Neural progenitor cell (in vitro differentiated cells): ENCODE measurements around the gene NDUFA6. TPM values are rescaled to one million over a fixed set of nuclear protein-coding genes. Genes with fewer than 3 reads are reported as not detected.

Source experiments
- DNase-seq: peaks from one replicate; pipeline ENCODE4 v3.0.0-alpha.2; 2016; ENCODE audit warnings: low spot score
- H2AFZ ChIP-seq: fragments of 200-600 bp; sonication (generic); replicated peaks from 2 replicates; pipeline ENCODE4 v1.6.1; 2016; ENCODE audit warnings: antibody characterized with exemption
- H3F3A ChIP-seq: fragments of 200-600 bp; sonication (generic); 2 replicates; pipeline ENCODE4 v1.6.1; 2016; ENCODE audit warnings: antibody characterized with exemption, low read depth
- H3K27ac ChIP-seq: fragments of 200-600 bp; sonication (generic); 2 replicates; pipeline ENCODE4 v1.5.1; 2016; ENCODE audit warnings: mild to moderate bottlenecking
- H3K27me3 ChIP-seq: fragments of 200-600 bp; sonication (generic); 2 replicates; pipeline ENCODE4 v1.6.1; 2016; ENCODE audit warnings: mild to moderate bottlenecking, moderate library complexity
- H3K36me3 ChIP-seq: fragments of 200-600 bp; sonication (generic); 2 replicates; pipeline ENCODE4 v1.5.1; 2016
- H3K4me1 ChIP-seq: fragments of 200-600 bp; sonication (generic); 2 replicates; pipeline ENCODE4 v1.6.1; 2016; ENCODE audit warnings: mixed run types
- H3K4me2 ChIP-seq: fragments of 200-600 bp; sonication (generic); 2 replicates; pipeline ENCODE4 v1.6.1; 2016
- H3K4me3 ChIP-seq: fragments of 200-600 bp; sonication (generic); 2 replicates; pipeline ENCODE4 v1.5.1; 2016
- H3K79me2 ChIP-seq: fragments of 200-600 bp; sonication (generic); 2 replicates; pipeline ENCODE4 v1.6.1; 2016; ENCODE audit warnings: low read depth
- H3K9ac ChIP-seq: fragments of 200-600 bp; sonication (generic); 2 replicates; pipeline ENCODE4 v1.6.1; 2016
- H3K9me3 ChIP-seq: fragments of 200-600 bp; sonication (generic); 2 replicates; pipeline ENCODE4 v1.5.1; 2016; ENCODE audit warnings: low read depth
- H4K20me1 ChIP-seq: fragments of 200-600 bp; sonication (generic); 2 replicates; pipeline ENCODE4 v1.6.1; 2016; ENCODE audit warnings: low read depth
- H3K27ac Mint-ChIP-seq: 3 replicates; pipeline ENCODE4 v1.8.0; 2021; ENCODE audit warnings: mixed read lengths
- H3K27me3 Mint-ChIP-seq: 2 replicates; pipeline ENCODE4 v1.8.0; 2022; ENCODE audit warnings: low read depth, mild to moderate bottlenecking, inconsistent platforms, moderate library complexity, mixed read lengths; ENCODE audit not compliant: insufficient read depth
- H3K36me3 Mint-ChIP-seq: 3 replicates; pipeline ENCODE4 v1.8.0; 2021; ENCODE audit warnings: mixed read lengths
- H3K4me1 Mint-ChIP-seq: 3 replicates; pipeline ENCODE4 v1.8.0; 2021; ENCODE audit warnings: mixed read lengths
- H3K4me3 Mint-ChIP-seq: 3 replicates; pipeline ENCODE4 v1.8.0; 2021; ENCODE audit warnings: mild to moderate bottlenecking, moderate library complexity, mixed read lengths
- H3K9me3 Mint-ChIP-seq: 3 replicates; pipeline ENCODE4 v1.8.0; 2020; ENCODE audit warnings: mixed read lengths
- CTCF ChIP-seq: fragments of 200-600 bp; sonication (generic); IDR thresholded peaks from 2 replicates; pipeline ENCODE4 v1.5.1; 2017; ENCODE audit warnings: antibody characterized with exemption, mild to moderate bottlenecking
- EZH2 ChIP-seq: fragments of 200-600 bp; sonication (generic); IDR thresholded peaks from 2 replicates; pipeline ENCODE4 v1.6.1; 2017; ENCODE audit warnings: antibody characterized with exemption, mild to moderate bottlenecking, moderate library complexity
- EZH2phosphoT487 ChIP-seq: fragments of 200-600 bp; sonication (generic); IDR thresholded peaks from 2 replicates; pipeline ENCODE4 v1.6.1; 2017; ENCODE audit warnings: antibody characterized with exemption
- total RNA-seq: library from RNA; depleted of rRNA; stranded (reverse); fragments of >200 nt; gene quantifications from 2 replicates; pipeline ENCODE4 v1.2.3, GENCODE V29; 2015; ENCODE audit warnings: low replicate concordance

NDUFA6 gene
- total RNA-seq, 1 donor from 2014 or later = 132 TPM

GRCh38 chr22:42074846-42075676 is 15.5 kb downstream of the NDUFA6 start:
- H3K9me3 Mint-ChIP-seq = peaks cover 3% of the 10 kb centered on the region
- H3K4me3 ChIP-seq = no peak overlapping the region
- no peaks in the 10 kb centered on the region for H3K36me3 Mint-ChIP-seq
- H3K27ac Mint-ChIP-seq = peak overlapping the region; percentile 30
- peaks cover 14% of the 10 kb centered on the region for H3K27me3 ChIP-seq
- DNase-seq = no peak
- no peaks in the 10 kb centered on the region for H3K9me3 ChIP-seq
- TF ChIP-seq EZH2phosphoT487 = no peak
- no peak for TF ChIP-seq CTCF
- TF ChIP-seq EZH2 = no peak
- H3K27me3 Mint-ChIP-seq = peaks cover 15% of the 10 kb centered on the region
- H3K27ac ChIP-seq = no peak overlapping the region
- H3K4me1 ChIP-seq = peaks cover 4% of the 10 kb centered on the region
- no peak overlapping the region for H2AFZ ChIP-seq
- H3K4me1 Mint-ChIP-seq = peaks cover 36% of the 10 kb centered on the region
- H3F3A ChIP-seq = peaks cover 16% of the 10 kb centered on the region
- H3K79me2 ChIP-seq = peaks cover under 1% of the 10 kb centered on the region
- H3K4me2 ChIP-seq = no peak overlapping the region
- no peaks in the 10 kb centered on the region for H4K20me1 ChIP-seq
- H3K4me3 Mint-ChIP-seq = peak overlapping the region; percentile 19
- H3K9ac ChIP-seq = no peak overlapping the region
- no peaks in the 10 kb centered on the region for H3K36me3 ChIP-seq

GRCh38 chr22:42074132-42074811 is 16.3 kb downstream of the NDUFA6 start, which contains the start of gene PHETA2:
TSS of gene PHETA2 (plus strand) at chr22:42074248. CDS start at chr22:42077294, 3,046 bp downstream.
- H3F3A ChIP-seq = peaks cover 21% of the 10 kb centered on the region
- Mint-ChIP-seq H3K36me3 (no peaks in the 10 kb centered on the region), H3K27ac (peak within 1 kb of the TSS; percentile 30), H3K4me3 (peak within 1 kb of the TSS; percentile 46), H3K4me1 (peaks cover 36% of the 10 kb centered on the region), H3K27me3 (peaks cover 12% of the 10 kb centered on the region), H3K9me3 (peaks cover 3% of the 10 kb centered on the region)
- H4K20me1 ChIP-seq = peaks cover 5% of the 10 kb centered on the region
- H3K27ac ChIP-seq = no peak within 1 kb of the TSS
- H3K9me3 ChIP-seq = no peaks in the 10 kb centered on the region
- peaks cover 9% of the 10 kb centered on the region for H3K4me1 ChIP-seq
- H3K79me2 ChIP-seq = peaks cover 4% of the 10 kb centered on the region
- H3K36me3 ChIP-seq = no peaks in the 10 kb centered on the region
- H3K4me3 ChIP-seq = peak within 1 kb of the TSS; percentile 29
- no peak within 1 kb of the TSS for H3K9ac ChIP-seq
- DNase-seq = peak; percentile 32
- peak within 1 kb of the TSS; percentile 71 for H2AFZ ChIP-seq
- peaks cover 14% of the 10 kb centered on the region for H3K27me3 ChIP-seq
- H3K4me2 ChIP-seq = peak within 1 kb of the TSS; percentile 57
- TF ChIP-seq CTCF = peak; percentile 18
- TF ChIP-seq EZH2phosphoT487 = no peak
- TF ChIP-seq EZH2 = no peak

- peaks cover 10% of the 10 kb centered on the region for H3K27me3 Mint-ChIP-seq
- Histone ChIP-seq H3K27ac (no peak overlapping the region), H3K27me3 (peaks cover 14% of the 10 kb centered on the region), H3K4me1 (peaks cover 9% of the 10 kb centered on the region), H3K36me3 (no peaks in the 10 kb centered on the region), H3F3A (peaks cover 19% of the 10 kb centered on the region), H2AFZ (peak overlapping the region; percentile 71), H3K79me2 (peaks cover 4% of the 10 kb centered on the region), H3K9ac (no peak overlapping the region), H3K4me2 (no peak overlapping the region), H3K9me3 (no peaks in the 10 kb centered on the region), H4K20me1 (peaks cover 5% of the 10 kb centered on the region), H3K4me3 (no peak overlapping the region)
- H3K4me3 Mint-ChIP-seq = no peak overlapping the region
- TF ChIP-seq EZH2 (no peak), EZH2phosphoT487 (no peak), CTCF (no peak)
- H3K36me3 Mint-ChIP-seq = no peaks in the 10 kb centered on the region
- H3K9me3 Mint-ChIP-seq = peaks cover 3% of the 10 kb centered on the region
- no peak for DNase-seq
- H3K4me1 Mint-ChIP-seq = peaks cover 32% of the 10 kb centered on the region
- H3K27ac Mint-ChIP-seq = no peak overlapping the region
These were observed 16.9 kb downstream of the NDUFA6 start for GRCh38 chr22:42073621-42074041.
